ENCODE measurements around the gene NSDHL.

GRCh38 chrX:152895121-152895520 lies 64.3 kb downstream of the NSDHL start:
- TF ChIP-seq POLR2A (IDR thresholded peaks at IDR 0.05) (no peak), CTCF (IDR thresholded peaks at IDR 0.05) (no peak)
